GM23248 (cell line): Measurements from ENCODE around the gene KIAA1958.

Experiments
- EZH2 ChIP-seq: fragments of 200-600 bp; sonication (generic); IDR thresholded peaks from 2 replicates; pipeline ENCODE4 v1.6.1; 2018; ENCODE audit warnings: antibody characterized with exemption, mild to moderate bottlenecking; ENCODE audit not compliant: insufficient read depth, poor library complexity, severe bottlenecking
- EZH2phosphoT487 ChIP-seq: fragments of 200-600 bp; sonication (generic); IDR thresholded peaks from 2 replicates; pipeline ENCODE4 v1.6.1; 2018; ENCODE audit warnings: antibody characterized with exemption, moderate library complexity, mild to moderate bottlenecking, low read depth; ENCODE audit not compliant: insufficient read depth

DNA sequence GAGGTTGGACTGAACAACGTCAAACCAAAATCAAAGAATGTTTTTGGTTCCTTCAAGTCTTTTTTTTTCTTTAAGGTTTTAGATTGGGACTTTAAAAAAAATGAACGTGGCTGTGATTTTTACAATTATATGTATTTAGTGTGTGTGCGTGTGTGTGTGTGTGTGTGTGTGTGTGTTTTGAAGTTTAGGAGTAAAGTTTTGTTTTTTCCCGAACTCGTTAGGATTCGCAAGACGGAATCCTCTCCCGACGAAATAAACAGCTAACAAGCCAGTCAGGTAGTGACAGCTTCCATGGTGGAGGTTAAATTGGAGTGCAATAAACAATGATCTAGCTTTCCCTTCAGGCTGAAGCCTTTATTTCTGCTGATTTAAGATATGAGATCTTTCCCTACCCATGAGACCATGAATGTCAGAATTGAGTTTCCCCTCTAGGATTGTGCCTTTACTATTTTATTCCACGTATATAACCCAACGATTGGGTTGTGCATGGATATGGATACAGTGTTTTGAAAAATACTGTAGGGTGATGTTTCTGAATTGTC lies 1.2 kb downstream of the KIAA1958 start:
- TF ChIP-seq EZH2 (no peak), EZH2phosphoT487 (no peak)
